A549 (cell line): ENCODE results near the gene HTR2A. TPM values are rescaled to one million over a fixed set of nuclear protein-coding genes. Genes with fewer than 3 reads are reported as not detected.

Experiments used
- ATAC-seq, 2 experiments: fragments of 200-7000 bp in 1 of 2; fragments of >200 bp in 1 of 2; cut with Nextera tagmentation in 1 of 2; cut with Tn5 transposase in 1 of 2; 3 replicates each; pipeline versions ENCODE4 v1.8.0 to v1.9.1; 2018 to 2020; ENCODE audit warnings: mild to moderate bottlenecking in 1 of 2, moderate library complexity in 1 of 2
- CTCF ChIA-PET: fragments of 300-600 bp; sonication (Branson Sonifier 250); formaldehyde crosslinking; extraction: SDS; loops from one replicate; lab custom pipeline; 2021; ENCODE audit warnings: antibody characterized with exemption, inconsistent platforms; lab: Yijun Ruan, JAX
- POLR2A ChIA-PET: fragments of 350-600 bp; formaldehyde crosslinking; extraction: SDS; loops from one replicate; lab custom pipeline; 2021; ENCODE audit warnings: antibody characterized with exemption, inconsistent platforms; lab: Yijun Ruan, JAX
- DNase-seq, 2 experiments: peaks; one replicate each; pipeline versions ENCODE4 v3.0.0 to v3.0.0-alpha.2; 2011 to 2016; ENCODE audit warnings: low read depth in 1 of 2, low spot score in 1 of 2
- FAIRE-seq: peaks from 2 replicates; lab custom pipeline; 2011; peaks lifted over from hg19 to GRCh38; lab: Jason Lieb, UNC
- H3K27ac ChIP-seq, 2 experiments: fragments of >200 bp; sonication (Bioruptor Twin); formaldehyde crosslinking; 3 replicates each; pipeline ENCODE4 v1.5.1; 2016 to 2017
- H3K4me1 ChIP-seq: fragments of >200 bp; sonication (Bioruptor Twin); formaldehyde crosslinking; 3 replicates; pipeline ENCODE4 v1.6.1; 2016
- H3K4me2 ChIP-seq: fragments of >200 bp; sonication (Bioruptor Twin); formaldehyde crosslinking; 3 replicates; pipeline ENCODE4 v1.6.1; 2016
- H3K4me3 ChIP-seq: fragments of >200 bp; sonication (Bioruptor Twin); formaldehyde crosslinking; 3 replicates; pipeline ENCODE4 v1.5.1; 2016
- H3K9me3 ChIP-seq: fragments of >200 bp; sonication (Bioruptor Twin); formaldehyde crosslinking; 3 replicates; pipeline ENCODE4 v1.6.1; 2016
- BCL3 ChIP-seq: fragments of >200 bp; sonication (Bioruptor Twin); formaldehyde crosslinking; IDR thresholded peaks from 3 replicates; pipeline ENCODE4 v1.6.1; 2016
- CHD4 ChIP-seq: fragments of 200-600 bp; sonication (generic); IDR thresholded peaks from 2 replicates; pipeline ENCODE4 v1.6.1; 2016; ENCODE audit warnings: antibody characterized with exemption, mild to moderate bottlenecking, borderline replicate concordance
- CTCF ChIP-seq: fragments of >200 bp; sonication (Bioruptor Twin); formaldehyde crosslinking; IDR thresholded peaks from 3 replicates; pipeline ENCODE4 v1.5.1; 2016
- E2F6 ChIP-seq: IDR thresholded peaks from 2 replicates; pipeline ENCODE4 v1.6.1; 2012; ENCODE audit warnings: low read depth, borderline replicate concordance
- ELK1 ChIP-seq: fragments of 150-350 bp; IDR thresholded peaks from 2 replicates; pipeline ENCODE4 v1.6.1; 2014; ENCODE audit warnings: low read depth, mild to moderate bottlenecking, low read length
- FOSL2 ChIP-seq, 2 experiments: fragments of 450-650 bp in 1 of 2; fragments of >200 bp in 1 of 2; sonication (Bioruptor Twin) in 1 of 2; formaldehyde crosslinking; IDR thresholded peaks; 2 replicates each; pipeline versions ENCODE4 v1.5.0 to v1.6.1; 2016 to 2020; ENCODE audit warnings: mild to moderate bottlenecking in 1 of 2, moderate library complexity in 1 of 2
- GATA3 ChIP-seq: IDR thresholded peaks from 2 replicates; pipeline ENCODE4 v1.6.1; 2012; ENCODE audit warnings: borderline replicate concordance
- HDAC2 ChIP-seq: fragments of 200-600 bp; sonication (generic); IDR thresholded peaks from 2 replicates; pipeline ENCODE4 v1.6.1; 2016
- HEYL ChIP-seq: fragments of 250-450 bp; sonication (Bioruptor Pico); IDR thresholded peaks from 2 replicates; pipeline ENCODE4 v1.8.0; 2021; ENCODE audit warnings: mild to moderate bottlenecking, moderate library complexity
- HOXB13 ChIP-seq: fragments of 250-450 bp; sonication (Bioruptor Pico); IDR thresholded peaks from 2 replicates; pipeline ENCODE4 v1.5.0; 2020; ENCODE audit warnings: low read depth, mild to moderate bottlenecking, moderate library complexity
- HOXB5 ChIP-seq: fragments of 250-450 bp; sonication (Bioruptor Pico); IDR thresholded peaks from 2 replicates; pipeline ENCODE4 v1.5.0; 2020; ENCODE audit warnings: mild to moderate bottlenecking, moderate library complexity
- KDM5A ChIP-seq: fragments of 200-600 bp; sonication (generic); IDR thresholded peaks from 2 replicates; pipeline ENCODE4 v1.6.1; 2016; ENCODE audit warnings: antibody characterized with exemption, mild to moderate bottlenecking
- NFE2L2 ChIP-seq: fragments of 150-350 bp; conservative IDR thresholded peaks from 2 replicates; pipeline ENCODE4 v1.6.1; 2014; ENCODE audit warnings: low read length
- NR3C1 ChIP-seq: fragments of >200 bp; sonication (Bioruptor Twin); formaldehyde crosslinking; IDR thresholded peaks from 3 replicates; pipeline ENCODE4 v1.6.1; 2017
- POLR2AphosphoS2 ChIP-seq: conservative IDR thresholded peaks from 2 replicates; pipeline ENCODE4 v1.6.1; 2012; ENCODE audit warnings: low read length, improper control_type of control experiment, inconsistent platforms
- RAD21 ChIP-seq, 2 experiments: fragments of >200 bp in 1 of 2; sonication (Bioruptor Twin) in 1 of 2; formaldehyde crosslinking in 1 of 2; IDR thresholded peaks in 1 of 2; conservative IDR thresholded peaks in 1 of 2; 2 replicates in 1 of 2; 3 replicates in 1 of 2; pipeline ENCODE4 v1.6.1; 2012 to 2018; ENCODE audit warnings: inconsistent platforms in 1 of 2
- RARB ChIP-seq: fragments of 250-450 bp; sonication (Bioruptor Pico); IDR thresholded peaks from 2 replicates; pipeline ENCODE4 v1.8.0; 2021; ENCODE audit warnings: mild to moderate bottlenecking, moderate library complexity
- REST ChIP-seq: fragments of 200-600 bp; sonication (generic); IDR thresholded peaks from 2 replicates; pipeline ENCODE4 v1.6.1; 2016; ENCODE audit warnings: antibody characterized with exemption, mild to moderate bottlenecking, moderate library complexity
- RFX5 ChIP-seq: fragments of 450-650 bp; IDR thresholded peaks from 2 replicates; pipeline ENCODE4 v1.7.1; 2014; ENCODE audit warnings: antibody characterized with exemption, mild to moderate bottlenecking, moderate library complexity
- RNF2 ChIP-seq: fragments of 200-600 bp; sonication (generic); IDR thresholded peaks from 2 replicates; pipeline ENCODE4 v1.6.1; 2016; ENCODE audit warnings: low read depth, mild to moderate bottlenecking, antibody characterized with exemption, moderate library complexity, borderline replicate concordance
- SMC3 ChIP-seq: fragments of >200 bp; sonication (Bioruptor Twin); formaldehyde crosslinking; IDR thresholded peaks from 3 replicates; pipeline ENCODE4 v1.6.1; 2018; ENCODE audit warnings: inconsistent platforms
- ZNF302 ChIP-seq: fragments of 250-450 bp; sonication (Bioruptor Pico); IDR thresholded peaks from 2 replicates; pipeline ENCODE4 v1.9.0; 2021; ENCODE audit warnings: inconsistent platforms, mild to moderate bottlenecking, moderate library complexity
- WGBS: methylation state at CpG from one replicate; pipeline ENCODE4 v1.1.6; 2017; ENCODE audit errors: missing lambda C conversion rate; 5-methylcytosine and 5-hydroxymethylcytosine counted together
- polyA plus RNA-seq, 4 experiments: library from polyadenylated mRNA; depleted of rRNA in 3 of 4; stranded (reverse); fragments of >200 nt; fragmentation: RNase III in 1 of 4; extraction: RNeasy Plus Mini Kit Qiagen cat#74134 plus additional on column Dnase treatment in 1 of 4; gene quantifications; 2 replicates in 3 of 4; 3 replicates in 1 of 4; pipeline ENCODE4 v1.2.3, GENCODE V29; 2011 to 2017

The HTR2A gene
- polyA plus RNA-seq, 2 of the 4 experiments (the other 2 are of a cell fraction), result not detected

- ATAC-seq (peak in 1 of 2 experiments; percentile 59; a peak in 3 of 6 replicates), DNase-seq (peak; percentile 5 to 40)
- CTCF ChIA-PET, result interaction anchor here (0.5 to 2.0 kb wide), 8 partner anchors 16 to 944 kb away, joined by 3 to 5 read pairs (median 4); no protein-coding TSS in a partner anchor
Observed at GRCh38 chr13:46831588-46832194, 65.2 kb downstream of the HTR2A start.

More at GRCh38 chr13:46831588-46832194, 65.2 kb downstream of the HTR2A start:
- TF ChIP-seq REST, result no peak
- no peak for TF ChIP-seq NFE2L2
- no peak for TF ChIP-seq E2F6
- TF ChIP-seq HDAC2, result no peak
- TF ChIP-seq FOSL2 (IDR thresholded peaks at IDR 0.05), result no peak
- TF ChIP-seq FOSL2 (CRISPR knock-in tag; IDR thresholded peaks at IDR 0.05), result no peak
- no peak for TF ChIP-seq KDM5A
- no peak for TF ChIP-seq GATA3
- TF ChIP-seq CTCF, result peak; percentile 66
- TF ChIP-seq ZNF302, result no peak
- no peak for TF ChIP-seq ELK1
- TF ChIP-seq BCL3, result no peak
- no peak for TF ChIP-seq POLR2AphosphoS2
- TF ChIP-seq HEYL (CRISPR knock-in tag), result no peak
- TF ChIP-seq RFX5, result no peak
- no peak for TF ChIP-seq HOXB5
- peak; percentile 67 to 73 for TF ChIP-seq RAD21 (conservative IDR thresholded peaks at IDR 0.05 in 1 of 2, IDR thresholded peaks at IDR 0.05 in 1 of 2)
- TF ChIP-seq SMC3, result 0 out of 3 replicates have a peak, but pooled peaks have one; percentile 23
- no peak for TF ChIP-seq RNF2
- TF ChIP-seq HOXB13 (CRISPR knock-in tag), result no peak
- TF ChIP-seq CHD4, result no peak
- no peak for TF ChIP-seq NR3C1
- no peak for TF ChIP-seq RARB
- POLR2A ChIA-PET, result no interaction called here
- no peak for FAIRE-seq
- WGBS, result 0% methylated on average over 5 of the region's 5 CpGs
- Histone ChIP-seq H3K4me1 (no peaks in the 10 kb centered on the region), H3K27ac (no peak overlapping the region), H3K9me3 (no peaks in the 10 kb centered on the region), H3K4me3 (no peak overlapping the region), H3K4me2 (no peak overlapping the region)
